ENCODE results near the gene HOXB1.
"Not testable (repeated sequence)": the region's sequence is repeated elsewhere in the genome, so short reads cannot be mapped to it uniquely, and the experiment has no call there.

Gene HOXB1

DNA sequence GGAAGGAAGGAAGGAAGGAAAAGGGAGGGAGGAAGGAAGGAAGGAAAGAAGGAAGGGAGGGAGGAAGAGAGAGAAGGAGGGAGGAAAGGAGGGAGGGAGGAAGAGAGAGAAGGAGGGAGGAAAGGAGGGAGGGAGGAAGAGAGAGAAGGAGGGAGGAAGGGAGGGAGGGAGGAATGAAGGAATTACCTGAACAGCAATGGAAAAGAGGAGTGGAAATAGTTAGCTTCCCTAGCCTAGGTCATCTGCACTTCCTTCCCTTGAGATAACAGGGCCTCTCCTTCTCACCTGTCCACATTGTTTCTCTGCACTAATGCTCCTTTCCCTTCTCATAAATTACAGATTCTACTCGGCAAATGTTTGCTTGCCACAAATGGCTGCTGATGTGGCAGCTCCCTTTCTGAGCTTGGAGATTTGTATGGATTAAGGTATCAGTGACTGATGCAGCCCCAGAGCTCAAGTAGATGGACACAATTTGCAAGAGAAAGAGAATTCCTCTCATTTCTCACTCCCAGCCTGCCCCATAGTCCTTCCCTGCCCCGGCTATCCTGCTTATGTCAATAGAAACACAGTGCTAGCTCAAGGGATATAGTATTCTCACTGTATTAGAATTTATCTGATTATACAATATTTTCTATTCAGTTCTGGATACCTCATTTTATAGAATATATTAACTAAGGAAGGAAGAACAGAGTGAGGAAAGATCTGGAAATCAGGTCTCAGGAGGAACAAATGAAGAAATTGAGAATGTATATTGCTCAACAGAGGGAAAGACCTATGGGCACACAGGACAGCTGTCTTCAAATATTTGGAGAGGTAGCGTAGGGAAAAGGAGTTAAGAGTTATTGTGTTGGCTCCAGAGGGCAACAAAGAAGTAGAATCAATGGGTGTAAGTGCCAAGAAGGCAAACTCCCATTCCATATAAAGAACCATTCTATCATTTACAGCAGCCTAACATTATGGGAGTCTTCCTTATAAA, 14.6 kb downstream of the HOXB1 start:
- DNase-seq = no peak

DNA sequence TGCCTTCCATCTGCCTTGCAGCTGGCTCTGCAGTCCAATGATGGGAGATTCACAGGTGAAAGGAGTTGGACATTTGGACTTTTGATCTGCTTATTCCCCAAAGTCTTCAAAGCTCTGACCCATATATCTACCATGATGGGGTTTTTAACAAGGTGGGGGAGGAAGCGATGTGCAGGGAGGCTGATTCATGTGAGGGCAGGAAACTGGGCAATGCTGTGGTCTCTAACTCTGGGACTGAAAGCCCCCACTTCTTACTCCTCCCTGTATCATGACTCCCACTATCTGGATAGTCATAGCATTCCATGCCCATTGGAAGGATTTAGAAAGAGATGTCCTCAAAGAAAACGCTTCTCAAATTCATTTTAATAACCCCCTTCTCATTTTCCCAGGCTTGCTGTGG, 16.3 kb downstream of the HOXB1 start:
- no peak for DNase-seq

DNA sequence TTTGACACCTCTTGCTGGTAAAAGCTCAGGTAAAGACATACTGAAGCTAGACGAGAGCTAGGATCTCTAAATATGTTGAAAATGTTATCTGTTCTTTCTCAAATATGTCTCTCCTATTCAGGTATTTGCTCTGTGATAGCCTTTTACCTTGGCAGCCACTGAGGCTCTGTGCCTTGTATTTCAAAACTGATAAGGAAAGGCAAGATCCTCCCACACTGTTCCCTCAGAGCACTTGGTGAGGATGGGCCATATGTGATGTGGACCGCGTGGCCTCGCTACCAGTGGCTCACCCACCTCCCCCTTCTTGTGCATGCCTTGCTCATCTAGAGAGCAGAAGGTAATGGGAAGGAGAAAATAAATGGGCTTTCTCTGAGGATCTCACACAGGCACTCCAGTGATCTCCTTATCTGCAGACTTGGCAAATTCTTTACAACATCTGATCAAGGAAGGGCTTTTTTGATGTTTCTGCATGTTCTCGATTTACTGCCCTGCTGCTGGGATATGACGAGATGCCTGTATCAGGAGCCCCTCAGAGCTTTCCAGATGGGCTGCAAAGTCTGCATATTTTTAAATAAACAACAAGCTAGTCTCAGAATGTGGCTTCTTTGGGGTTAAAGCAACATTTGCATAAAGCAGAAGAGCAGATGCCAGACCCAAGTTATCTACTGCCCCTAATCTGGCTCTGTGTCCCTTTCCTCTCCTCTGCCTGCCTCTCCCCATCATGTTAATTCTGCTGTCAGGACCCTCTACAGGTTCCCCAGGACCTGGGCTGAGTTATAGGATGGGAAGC, 16.9 kb downstream of the HOXB1 start:
- no peak for DNase-seq

DNA sequence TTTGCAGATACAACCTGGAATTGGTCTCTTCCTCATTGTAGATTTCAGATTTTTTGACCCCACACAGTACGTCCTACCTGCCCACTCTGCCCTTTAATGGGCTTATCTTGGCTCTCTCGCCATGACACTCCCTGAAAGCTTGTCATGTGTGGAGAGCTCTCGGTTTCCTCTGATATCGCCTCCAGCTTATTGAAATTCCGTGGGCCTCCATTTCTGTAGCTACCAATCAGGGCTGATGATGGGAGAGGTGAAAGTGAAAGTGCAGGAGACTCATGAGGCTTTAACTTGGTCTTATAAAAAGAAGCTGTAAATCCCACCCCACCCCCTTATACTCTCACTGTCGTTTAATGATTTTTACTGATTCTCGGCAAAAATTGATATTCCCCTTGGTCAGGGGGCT, 17.7 kb downstream of the HOXB1 start:
- DNase-seq = no peak

DNA sequence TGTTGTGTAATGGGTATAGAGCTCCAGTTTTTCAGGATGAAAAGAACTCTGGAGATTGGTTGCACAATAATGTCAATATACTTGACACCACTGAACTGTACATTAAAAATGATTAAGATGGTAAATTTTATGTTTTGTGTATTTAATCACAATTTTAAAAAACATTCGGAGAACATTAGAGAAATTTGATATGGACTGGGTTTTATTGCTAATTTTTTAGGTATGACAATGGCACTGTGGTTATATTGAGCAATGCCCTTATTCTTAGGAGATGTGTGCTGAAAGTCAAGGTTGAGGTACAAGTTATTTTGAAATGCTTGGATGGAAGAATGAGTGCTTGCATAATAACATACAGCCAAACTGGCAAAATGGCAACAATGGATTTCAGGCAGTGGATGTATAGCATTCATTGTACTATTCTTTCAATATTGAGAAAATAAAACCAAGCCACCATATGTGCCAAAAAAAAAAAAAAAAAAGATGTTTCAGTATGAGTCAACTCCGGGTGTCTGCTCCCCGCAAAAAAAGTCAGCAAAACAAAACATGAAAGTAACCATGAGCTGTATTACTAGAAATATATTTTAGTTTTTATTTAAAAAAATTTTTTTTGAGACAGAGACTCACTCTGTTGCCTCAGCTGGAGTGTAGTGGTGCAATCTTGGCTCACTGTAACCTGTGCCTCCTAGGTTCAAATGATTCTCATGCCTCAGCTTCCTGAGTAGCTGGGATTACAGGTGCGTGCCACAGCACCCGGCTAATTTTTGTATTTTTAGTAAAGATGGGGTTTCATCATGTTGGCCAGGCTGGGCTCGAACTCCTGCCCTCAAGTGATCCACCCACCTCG, 19.8 kb downstream of the HOXB1 start:
- DNase-seq = peak; percentile 7

DNA sequence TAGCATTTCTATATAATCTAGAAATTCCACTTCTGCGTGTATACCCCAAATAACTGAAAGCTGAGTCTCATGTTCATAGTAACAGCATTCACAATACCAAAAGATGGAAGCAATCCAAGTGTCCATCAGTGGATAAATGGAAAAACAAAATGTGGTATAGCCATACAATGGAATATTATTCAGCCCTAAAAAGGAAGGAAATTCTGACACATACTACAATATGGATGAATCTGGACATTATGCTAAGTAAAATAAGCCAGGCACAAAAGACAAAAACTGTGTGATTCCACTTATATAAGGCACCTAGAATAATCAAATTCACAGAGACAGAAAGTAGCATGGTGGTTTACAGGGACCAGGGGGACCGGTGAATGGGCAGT, 20.4 kb downstream of the HOXB1 start:
- no peak for DNase-seq

DNA sequence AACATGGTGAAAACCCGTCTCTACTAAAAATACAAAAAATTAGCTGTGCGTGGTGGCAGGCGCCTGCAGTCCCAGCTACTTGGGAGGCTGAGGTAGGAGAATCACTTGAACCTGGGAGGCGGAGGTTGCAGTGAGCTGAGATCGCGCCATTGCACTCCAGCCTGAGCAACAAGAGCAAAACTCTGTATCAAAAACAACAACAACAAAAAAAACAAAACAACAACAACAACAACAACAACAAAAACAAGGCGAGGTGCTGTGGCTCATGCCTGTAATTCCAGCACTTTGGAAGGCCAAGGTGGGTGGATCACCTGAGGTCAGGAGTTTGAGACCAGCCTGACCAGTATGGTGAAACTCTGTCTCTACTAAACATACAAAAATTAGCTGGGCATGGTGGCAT, 21.1 kb downstream of the HOXB1 start:
- DNase-seq = not testable (repeated sequence)

DNA sequence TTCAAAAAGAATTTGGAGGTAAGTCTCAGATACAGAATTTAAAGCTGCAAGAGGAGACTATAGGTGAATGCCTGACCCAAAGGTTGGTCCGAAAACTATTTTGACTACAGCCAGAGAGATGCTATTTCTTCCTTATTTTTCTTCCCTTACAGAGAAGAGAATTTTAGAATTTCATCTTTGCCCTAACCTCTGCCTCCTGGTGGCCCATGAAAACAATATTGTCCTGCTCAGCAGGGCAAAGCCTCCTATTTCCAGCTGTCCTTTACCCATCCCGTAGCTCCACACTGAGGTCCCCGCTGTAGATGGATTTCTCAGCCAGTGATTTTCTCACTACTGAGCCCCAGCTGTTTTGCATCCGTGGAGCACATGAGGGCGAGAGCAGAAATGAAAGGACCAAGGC, 24.6 kb downstream of the HOXB1 start:
- no peak for DNase-seq

DNA sequence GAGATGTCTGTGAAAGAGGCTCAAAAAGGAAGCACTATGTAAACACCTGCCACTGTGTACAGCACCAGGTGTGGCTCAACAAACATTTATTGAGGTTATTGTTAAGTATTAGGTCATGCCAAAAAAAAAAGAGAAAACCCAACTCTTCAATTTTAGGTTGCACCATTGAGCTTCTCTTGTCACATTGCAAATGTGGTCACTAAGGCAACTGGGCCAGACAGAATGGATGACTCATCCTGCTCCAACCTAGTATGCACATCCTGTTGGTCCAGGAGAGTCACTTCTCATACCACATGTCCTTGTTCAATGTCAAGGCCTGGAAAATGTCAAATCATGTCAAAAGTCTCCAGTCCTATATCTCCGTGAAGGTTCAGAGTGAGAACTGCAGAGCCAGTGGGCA, 25.0 kb downstream of the HOXB1 start:
- DNase-seq = no peak

DNA sequence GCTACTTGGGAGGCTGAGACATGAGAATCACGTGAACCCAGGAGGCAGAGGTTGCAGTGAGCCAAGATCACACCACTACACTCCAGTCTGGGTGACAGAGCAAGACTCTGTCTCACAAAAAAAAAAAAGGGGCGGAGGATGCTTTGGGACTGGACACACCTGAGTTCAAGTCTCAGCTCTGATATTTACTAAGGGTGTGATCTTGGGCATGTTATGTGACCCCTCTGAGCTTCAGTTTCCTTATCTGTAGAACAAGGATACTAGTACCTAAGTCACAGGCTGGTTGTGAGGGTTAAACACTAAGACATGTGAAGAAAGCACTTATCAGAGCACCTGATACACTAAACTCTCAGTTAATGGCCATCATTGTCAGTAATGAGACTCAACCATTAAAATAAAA, 25.9 kb downstream of the HOXB1 start:
- DNase-seq = no peak

DNA sequence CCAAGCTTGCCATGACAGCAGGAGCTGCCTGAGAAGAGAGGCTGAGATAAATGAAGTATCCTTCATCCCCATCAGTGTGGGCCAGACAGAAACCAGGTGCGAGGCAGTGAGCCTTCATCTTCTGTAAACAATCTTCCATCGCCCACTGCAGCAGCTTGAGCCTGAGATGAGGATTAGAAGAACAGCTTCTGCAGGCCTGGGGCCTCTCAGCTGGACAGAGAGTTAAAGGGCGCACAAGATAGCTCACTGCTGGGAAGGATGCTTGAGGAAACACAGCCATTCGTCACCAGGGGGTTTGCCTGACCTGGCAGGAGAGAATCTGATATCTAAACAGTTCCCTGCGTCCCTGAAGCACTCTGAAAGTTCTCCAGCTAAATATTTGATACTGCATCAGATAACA, 27.1 kb downstream of the HOXB1 start:
- DNase-seq = no peak

DNA sequence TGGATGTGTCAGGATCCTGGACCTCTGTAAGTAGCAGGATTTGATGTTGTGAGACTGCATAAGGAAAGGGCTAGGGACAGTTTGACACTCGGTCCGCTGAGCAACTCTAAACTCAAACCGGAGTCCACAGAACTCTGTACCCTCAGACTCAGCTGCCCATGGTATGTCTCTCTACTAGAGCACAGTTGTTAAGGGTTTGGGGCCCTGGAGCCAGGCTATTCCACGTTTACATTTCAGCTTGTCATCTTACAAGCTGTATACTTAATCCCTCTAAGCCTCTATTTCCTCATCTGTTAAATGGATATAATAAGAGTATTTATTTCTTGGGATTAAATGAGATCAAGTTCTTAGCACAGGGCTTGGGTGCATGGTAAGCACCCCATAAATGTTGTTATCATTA, 27.9 kb downstream of the HOXB1 start:
- no peak for DNase-seq

DNA sequence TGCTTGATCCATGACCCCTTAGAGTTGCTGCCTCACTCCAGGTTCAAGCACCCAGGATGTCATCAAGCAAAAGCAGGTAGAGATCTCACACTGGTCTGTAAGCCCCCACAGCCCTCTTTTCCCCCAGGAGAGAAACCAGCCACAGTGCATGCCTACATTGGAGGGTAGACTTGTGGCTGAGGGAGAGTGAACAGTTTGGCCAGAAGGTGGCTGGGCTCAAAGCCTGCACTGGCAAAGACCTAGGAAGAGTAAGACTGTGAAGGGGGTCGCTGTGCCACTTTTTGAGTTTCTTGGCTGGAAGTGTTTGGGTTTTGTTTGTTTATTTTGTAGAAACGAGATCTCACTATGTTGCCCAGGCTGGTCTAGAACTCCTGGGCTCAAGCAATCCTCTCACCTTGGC, 28.5 kb downstream of the HOXB1 start:
- no peak for DNase-seq

DNA sequence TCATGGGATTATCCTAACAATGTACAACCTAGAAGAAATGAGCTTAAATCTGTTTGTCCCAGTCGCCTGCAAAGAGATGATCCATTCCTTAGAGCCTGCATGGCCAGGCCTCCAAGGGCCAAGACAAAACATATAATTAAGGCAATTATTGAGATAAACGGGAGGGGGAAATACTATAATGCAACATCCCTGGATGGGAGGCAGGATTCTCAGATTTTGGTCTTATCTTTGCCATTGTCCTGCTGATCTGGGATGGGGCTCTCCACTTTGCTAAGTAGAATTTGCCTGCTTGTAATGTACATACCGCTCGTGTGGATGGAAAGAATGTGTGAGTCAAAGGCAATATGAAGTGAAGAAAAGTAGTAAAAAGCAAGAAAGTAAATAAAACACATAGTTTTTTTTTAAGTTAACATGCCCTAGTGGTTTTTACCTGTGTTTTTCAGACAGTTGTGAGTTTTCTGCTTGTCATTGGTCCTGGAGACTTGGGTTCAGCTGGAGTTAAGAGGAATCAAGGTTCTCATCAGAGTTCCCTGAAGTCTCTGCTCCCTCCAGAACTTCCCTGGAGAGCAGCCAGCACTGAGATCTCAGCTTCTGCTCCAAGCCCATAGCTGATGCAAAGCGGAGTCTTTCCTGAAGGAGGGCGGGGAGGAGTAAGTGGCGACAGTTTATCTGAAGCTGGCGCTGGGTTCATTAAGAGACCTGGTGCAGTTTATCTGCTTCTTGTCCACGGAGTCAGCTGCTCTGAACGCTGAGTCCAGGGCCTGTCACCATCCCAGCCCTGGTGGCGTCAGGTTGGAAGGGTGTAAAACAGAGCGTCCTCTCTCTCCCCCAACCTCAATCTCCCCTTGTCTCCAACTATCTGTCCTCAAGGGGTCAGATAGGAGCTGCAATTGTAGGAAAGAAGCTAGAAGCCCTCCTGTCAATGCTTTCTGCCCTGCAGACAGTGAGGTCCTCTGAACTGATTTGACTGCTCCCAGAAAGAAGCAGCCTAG, 30.1 kb downstream of the HOXB1 start:
- no peak for DNase-seq

DNA sequence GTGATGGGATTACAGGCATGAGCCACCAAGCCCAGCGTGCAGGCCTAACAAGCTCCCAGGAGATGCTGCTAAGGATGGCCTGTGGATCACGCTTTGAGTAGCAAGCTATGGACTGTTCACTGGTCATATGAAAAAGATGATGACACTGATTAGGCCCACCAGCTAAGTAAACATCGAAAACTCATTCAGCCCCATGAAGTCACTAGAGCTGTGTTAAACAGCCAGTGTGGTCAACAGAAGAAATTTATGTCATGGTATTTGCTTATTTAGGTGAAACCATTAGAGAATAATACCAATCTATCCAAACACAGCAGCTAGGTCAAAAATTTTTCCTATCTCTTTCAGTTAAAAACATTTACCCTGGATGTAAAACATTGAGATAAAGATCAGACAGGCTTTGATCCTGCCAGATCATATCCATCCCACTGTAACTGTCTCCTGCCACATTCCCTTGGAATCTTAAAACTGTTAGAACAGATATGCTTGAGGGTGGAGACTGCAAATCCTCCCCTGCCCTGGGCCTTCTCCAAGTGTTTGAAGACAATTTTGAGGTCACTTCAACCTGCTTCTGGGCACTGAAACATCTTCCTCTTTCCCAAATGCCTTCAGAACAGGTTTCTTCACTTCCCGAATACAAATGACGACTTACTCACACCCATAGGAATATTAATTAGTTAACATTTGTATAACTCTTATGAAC, 30.9 kb downstream of the HOXB1 start:
- DNase-seq = no peak

DNA sequence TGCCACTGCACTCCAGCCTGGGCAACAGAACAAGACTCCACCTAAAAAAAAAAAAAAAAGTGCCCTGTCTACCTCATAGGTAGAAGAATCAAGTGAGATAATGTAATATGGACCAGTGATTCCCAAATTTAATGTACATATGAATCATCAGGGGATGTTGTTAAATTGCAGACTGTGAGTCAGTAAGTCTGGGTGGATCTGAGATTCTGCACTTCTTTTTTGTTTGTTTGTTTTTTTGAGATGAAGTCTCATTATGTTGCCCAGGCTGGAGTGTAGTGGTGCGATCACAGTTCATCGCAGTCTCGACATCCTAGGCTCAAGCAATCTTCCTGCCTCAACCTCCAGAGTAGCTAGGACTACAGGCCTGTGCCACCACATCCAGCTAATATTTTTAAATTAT, 31.6 kb downstream of the HOXB1 start:
- DNase-seq = no peak

DNA sequence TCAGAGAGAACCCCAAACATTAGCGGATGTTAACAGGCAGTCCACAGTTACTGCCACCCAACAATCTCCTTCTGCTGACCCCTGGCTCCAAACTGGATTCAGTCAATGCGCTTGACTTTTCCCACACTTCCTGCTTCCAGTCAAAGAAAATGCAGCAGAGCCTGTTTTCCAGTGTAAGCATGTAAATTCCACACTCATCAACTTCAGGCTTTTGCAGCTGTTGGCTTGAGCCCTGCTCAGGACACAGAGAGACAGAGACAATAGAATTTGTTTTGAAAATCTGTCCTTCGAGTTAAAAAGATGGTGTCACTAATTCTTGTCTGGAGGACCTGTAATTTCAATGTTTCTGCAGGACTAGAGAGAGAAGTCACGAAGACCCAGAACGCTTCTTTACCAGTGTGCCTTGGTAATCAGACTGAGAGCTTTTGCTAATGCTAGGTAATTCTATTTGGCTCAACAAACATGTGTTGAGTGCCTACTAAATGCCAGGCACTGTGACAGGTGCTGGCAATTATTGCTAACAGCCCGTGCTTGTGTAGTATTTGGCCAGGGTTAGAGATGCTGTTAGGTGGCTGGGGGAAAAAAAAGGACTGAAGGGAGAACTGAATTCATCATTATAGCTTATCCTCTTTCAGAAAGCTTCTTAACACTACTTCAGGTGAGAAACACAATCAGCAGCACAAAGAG, 32.5 kb downstream of the HOXB1 start:
- no peak for DNase-seq

DNA sequence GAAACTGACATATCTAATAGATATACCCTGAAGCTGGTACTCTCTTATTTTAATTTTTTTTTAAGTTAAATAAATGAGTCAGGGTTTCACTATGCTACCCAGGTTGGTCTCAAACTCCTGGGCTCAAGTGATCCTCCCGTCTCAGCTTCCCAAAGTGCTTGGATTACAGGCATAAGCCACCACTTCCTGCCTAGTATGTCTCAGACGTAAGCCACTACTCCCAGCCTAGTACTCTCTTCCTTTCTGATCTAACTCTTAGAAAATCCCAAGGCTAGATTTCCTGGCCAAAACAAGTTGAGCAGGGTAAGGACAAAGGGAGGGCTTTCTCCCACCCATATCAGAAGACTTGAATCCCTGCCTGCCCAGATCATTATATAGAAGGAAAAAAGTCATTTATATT, 33.7 kb downstream of the HOXB1 start:
- no peak for DNase-seq

DNA sequence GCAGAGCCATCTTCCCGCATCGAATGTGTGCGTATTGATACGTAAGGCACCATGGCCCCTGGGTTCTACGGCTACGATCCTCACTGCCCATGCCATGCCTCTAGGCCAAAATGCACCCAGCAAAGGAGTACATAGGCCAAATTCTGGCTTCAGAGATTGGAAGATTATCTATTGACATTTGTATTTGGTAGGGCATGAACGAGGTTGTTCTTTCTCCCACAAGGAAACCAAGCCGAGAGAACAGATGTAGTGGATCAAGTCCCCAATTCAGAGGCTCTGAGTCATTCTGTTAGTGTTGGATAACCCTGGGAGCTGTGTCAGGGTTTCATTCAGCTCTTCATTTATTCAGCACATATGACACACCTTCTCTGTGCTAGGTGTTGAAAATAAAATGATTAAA, 36.5 kb downstream of the HOXB1 start:
- DNase-seq = no peak

DNA sequence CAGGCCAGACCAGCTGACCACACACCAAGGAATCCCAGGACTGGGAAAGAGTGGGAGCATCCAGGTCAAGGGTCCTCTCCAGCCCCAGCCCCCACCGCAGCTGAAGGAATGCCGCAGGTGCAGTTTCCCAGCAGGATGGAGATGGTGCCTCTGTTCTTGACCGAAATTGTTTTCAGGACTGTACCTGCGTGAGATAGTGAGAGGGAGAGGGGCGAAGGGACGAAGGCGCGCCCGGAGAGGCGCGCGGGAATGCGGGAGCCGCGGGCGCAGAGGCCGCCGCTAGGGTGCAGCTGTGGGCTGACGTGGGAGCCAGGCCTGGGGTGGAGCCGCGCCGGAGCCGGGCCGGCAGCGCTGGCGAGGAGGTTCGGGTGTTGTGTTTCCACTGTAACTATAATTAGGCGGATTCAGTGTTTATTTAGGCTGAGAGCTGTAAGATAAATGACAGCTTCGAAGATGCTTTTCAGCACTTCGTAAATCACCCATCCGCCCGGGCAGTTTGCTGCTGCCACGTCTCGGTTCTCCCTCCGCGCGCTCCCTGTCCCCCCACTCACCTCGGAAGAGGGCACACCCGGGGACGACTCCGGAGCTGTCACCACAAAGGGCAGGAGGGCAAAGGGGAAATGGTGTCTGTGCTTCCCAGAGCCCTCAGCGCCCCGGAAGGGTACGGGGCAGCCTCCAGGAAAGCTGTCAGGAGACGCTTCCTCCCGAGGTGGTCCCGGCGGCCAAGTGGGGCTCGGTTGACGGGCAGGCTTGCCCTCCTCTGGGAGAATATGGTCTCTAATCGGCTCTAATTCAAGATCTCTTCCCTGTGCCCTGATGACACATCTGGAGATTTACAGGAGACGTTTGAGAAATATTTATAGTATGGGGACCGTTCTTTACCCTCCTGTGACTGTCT, 38.2 kb downstream of the HOXB1 start:
- DNase-seq = peak; percentile 69
